Muscle of arm (tissue), 12 donors: Measurements from ENCODE around the gene HGS. TPM values are rescaled to one million over a fixed set of nuclear protein-coding genes. Genes with fewer than 3 reads are reported as not detected.
"Not testable (repeated sequence)": the region's sequence is repeated elsewhere in the genome, so short reads cannot be mapped to it uniquely, and the experiment has no call there.

Experiments used
- DNase-seq: peaks from one replicate; pipeline ENCODE4 v3.0.0-alpha.2; 2013
- polyA plus RNA-seq, 12 donors: library from polyadenylated mRNA; unstranded; fragments of 120-200 nt; gene quantifications; one replicate each; pipeline ENCODE4 v1.2.1, GENCODE V29; 2013; ENCODE audit not compliant: insufficient read length in 12 of 12

The HGS gene
- polyA plus RNA-seq, 12 donors = 43.4 to 93.4 (median 50.8) TPM; not detected in 1

- DNase-seq = no peak
These were observed 55.1 kb downstream of the HGS start for GRCh38 chr17:81738801-81739393.

GRCh38 chr17:81739593-81739992, 55.8 kb downstream of the HGS start:
- not testable (repeated sequence) for DNase-seq

GRCh38 chr17:81740395-81740961, 56.7 kb downstream of the HGS start:
- no peak for DNase-seq

GRCh38 chr17:81741049-81741593, 57.3 kb downstream of the HGS start:
- DNase-seq = no peak

GRCh38 chr17:81741594-81742452, 58.0 kb downstream of the HGS start:
- no peak for DNase-seq

Other genes starting within 250 kb of the HGS start
- gene ACTG1, start 171.2 kb upstream of the HGS start, polyA plus RNA-seq = 1,000 to 10,000 TPM in 9 of 12 donors, 100 to 1,000 TPM in 3; 527 to 2,520 (median 1,086) TPM
- 1 to 10 TPM in 10 of 12 donors, not detected in 2; 1.5 to 3.5 (median 2.4) TPM for gene FSCN2, start 155.6 kb upstream of the HGS start, polyA plus RNA-seq
- gene FAAP100, start 131.7 kb upstream of the HGS start, polyA plus RNA-seq = 10 to 100 TPM in 11 of 12 donors, not detected in 1; 14.0 to 54.1 (median 18.0) TPM
- gene NPLOC4, start 46.9 kb upstream of the HGS start, polyA plus RNA-seq = 10 to 100 TPM in 11 of 12 donors, not detected in 1; 48.7 to 63.7 (median 58.9) TPM
- gene TSPAN10, start 46.8 kb upstream of the HGS start, polyA plus RNA-seq = 1 to 10 TPM in 6 of 12 donors, under 1 TPM in 4, not detected in 2; 0.63 to 1.5 (median 1.0) TPM
- gene PDE6G, start 27.5 kb upstream of the HGS start, polyA plus RNA-seq = 1 to 10 TPM in 10 of 12 donors, not detected in 2; 1.4 to 7.6 (median 3.1) TPM
- gene OXLD1, start 17.4 kb upstream of the HGS start, polyA plus RNA-seq = 10 to 100 TPM in 3 of 12 donors, 1 to 10 TPM in 8, not detected in 1; 7.0 to 18.7 (median 8.1) TPM
- gene CCDC137, start 17.3 kb upstream of the HGS start, polyA plus RNA-seq = 10 to 100 TPM in 10 of 12 donors, 1 to 10 TPM in 1, not detected in 1; 9.3 to 23.9 (median 12.6) TPM
- gene ARL16, start 214 bp upstream of the HGS start, polyA plus RNA-seq = 10 to 100 TPM in 11 of 12 donors, not detected in 1; 21.2 to 39.2 (median 30.1) TPM
- gene MRPL12, start 19.4 kb downstream of the HGS start, polyA plus RNA-seq = 100 to 1,000 TPM in 1 of 12 donors, 10 to 100 TPM in 10, not detected in 1; 28.6 to 123 (median 48.1) TPM
- gene SLC25A10, start 28.3 kb downstream of the HGS start, polyA plus RNA-seq = 10 to 100 TPM in 1 of 12 donors, 1 to 10 TPM in 10, not detected in 1; 1.2 to 22.7 (median 2.9) TPM
- gene GCGR, start 120.1 kb downstream of the HGS start, polyA plus RNA-seq = under 1 TPM in 4 of 12 donors, not detected in 8; 0.18 to 0.33 (median 0.22) TPM
- 100 to 1,000 TPM in 3 of 12 donors, 10 to 100 TPM in 8, not detected in 1; 73.5 to 264 (median 95.5) TPM for gene MCRIP1, start 149.3 kb downstream of the HGS start, polyA plus RNA-seq
- 10 to 100 TPM in 11 of 12 donors, not detected in 1; 10.9 to 61.9 (median 26.1) TPM for gene PPP1R27, start 151.0 kb downstream of the HGS start, polyA plus RNA-seq
- 100 to 1,000 TPM in 11 of 12 donors, not detected in 1; 346 to 655 (median 404) TPM for gene P4HB, start 176.5 kb downstream of the HGS start, polyA plus RNA-seq
- gene ARHGDIA, start 187.3 kb downstream of the HGS start, polyA plus RNA-seq = 100 to 1,000 TPM in 11 of 12 donors, not detected in 1; 114 to 310 (median 158) TPM
- 100 to 1,000 TPM in 1 of 12 donors, 10 to 100 TPM in 11; 45.6 to 887 (median 57.3) TPM for gene ALYREF, start 207.6 kb downstream of the HGS start, polyA plus RNA-seq
- gene ANAPC11, start 207.7 kb downstream of the HGS start, polyA plus RNA-seq = 100 to 1,000 TPM in 2 of 12 donors, 10 to 100 TPM in 9, not detected in 1; 52.4 to 123 (median 89.3) TPM
- under 1 TPM in 10 of 12 donors, not detected in 2; 0.14 to 0.81 (median 0.49) TPM for gene NPB, start 218.2 kb downstream of the HGS start, polyA plus RNA-seq
- 10 to 100 TPM in 6 of 12 donors, 1 to 10 TPM in 5, not detected in 1; 8.1 to 17.0 (median 10.0) TPM for gene PCYT2, start 227.4 kb downstream of the HGS start, polyA plus RNA-seq
- gene SIRT7, start 234.2 kb downstream of the HGS start, polyA plus RNA-seq = 10 to 100 TPM in 2 of 12 donors, 1 to 10 TPM in 9, not detected in 1; 4.1 to 15.8 (median 6.4) TPM
- gene MAFG, start 243.7 kb downstream of the HGS start, polyA plus RNA-seq = 10 to 100 TPM in 11 of 12 donors, not detected in 1; 11.0 to 17.4 (median 13.7) TPM